ENCODE data around the gene MAN2B1. TPM values are rescaled to one million over a fixed set of nuclear protein-coding genes. Genes with fewer than 3 reads are reported as not detected.
A peak's percentile ranks its signal among the peaks of the same experiment; 100 is the strongest.

Gene MAN2B1
- total RNA-seq, 1 donor from 2014 or later, result 90.6 TPM

DNA sequence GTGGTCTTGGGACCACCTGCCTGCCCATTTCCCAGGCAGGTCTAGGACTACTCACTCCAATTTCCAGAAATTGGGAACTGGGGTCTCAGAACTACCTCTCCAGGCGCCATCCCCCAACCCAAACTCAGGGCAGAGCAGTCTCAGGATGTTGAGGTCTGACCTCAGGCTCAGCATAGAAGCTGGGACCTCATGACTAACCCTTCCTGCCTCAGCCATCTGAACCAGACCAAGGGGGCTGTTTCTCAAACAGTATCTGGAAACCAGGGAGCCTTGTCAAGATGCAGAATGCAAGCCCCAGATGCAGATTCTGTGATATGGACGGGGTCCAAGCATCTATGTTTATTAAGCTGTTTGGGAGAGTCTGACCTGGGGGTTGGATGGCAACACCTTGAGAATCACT, 28.6 kb upstream of the MAN2B1 start:
- no peaks in the 10 kb centered on the region for H3K9me3 Mint-ChIP-seq
- H3K27me3 Mint-ChIP-seq, result no peaks in the 10 kb centered on the region
- H3K36me3 Mint-ChIP-seq, result peaks cover 4% of the 10 kb centered on the region
- TF ChIP-seq, protein P1, sequence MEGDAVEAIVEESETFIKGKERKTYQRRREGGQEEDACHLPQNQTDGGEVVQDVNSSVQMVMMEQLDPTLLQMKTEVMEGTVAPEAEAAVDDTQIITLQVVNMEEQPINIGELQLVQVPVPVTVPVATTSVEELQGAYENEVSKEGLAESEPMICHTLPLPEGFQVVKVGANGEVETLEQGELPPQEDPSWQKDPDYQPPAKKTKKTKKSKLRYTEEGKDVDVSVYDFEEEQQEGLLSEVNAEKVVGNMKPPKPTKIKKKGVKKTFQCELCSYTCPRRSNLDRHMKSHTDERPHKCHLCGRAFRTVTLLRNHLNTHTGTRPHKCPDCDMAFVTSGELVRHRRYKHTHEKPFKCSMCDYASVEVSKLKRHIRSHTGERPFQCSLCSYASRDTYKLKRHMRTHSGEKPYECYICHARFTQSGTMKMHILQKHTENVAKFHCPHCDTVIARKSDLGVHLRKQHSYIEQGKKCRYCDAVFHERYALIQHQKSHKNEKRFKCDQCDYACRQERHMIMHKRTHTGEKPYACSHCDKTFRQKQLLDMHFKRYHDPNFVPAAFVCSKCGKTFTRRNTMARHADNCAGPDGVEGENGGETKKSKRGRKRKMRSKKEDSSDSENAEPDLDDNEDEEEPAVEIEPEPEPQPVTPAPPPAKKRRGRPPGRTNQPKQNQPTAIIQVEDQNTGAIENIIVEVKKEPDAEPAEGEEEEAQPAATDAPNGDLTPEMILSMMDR (conservative IDR thresholded peaks at IDR 0.05), result no peak
- no peak for DNase-seq (ENCODE audit: extremely low spot score, unreplicated experiment)
- peaks cover 7% of the 10 kb centered on the region for H3K4me1 Mint-ChIP-seq (ENCODE audit: unreplicated experiment)
- H3K27ac Mint-ChIP-seq, result no peak overlapping the region
- H3K4me3 Mint-ChIP-seq, result peak overlapping the region; percentile 82

DNA sequence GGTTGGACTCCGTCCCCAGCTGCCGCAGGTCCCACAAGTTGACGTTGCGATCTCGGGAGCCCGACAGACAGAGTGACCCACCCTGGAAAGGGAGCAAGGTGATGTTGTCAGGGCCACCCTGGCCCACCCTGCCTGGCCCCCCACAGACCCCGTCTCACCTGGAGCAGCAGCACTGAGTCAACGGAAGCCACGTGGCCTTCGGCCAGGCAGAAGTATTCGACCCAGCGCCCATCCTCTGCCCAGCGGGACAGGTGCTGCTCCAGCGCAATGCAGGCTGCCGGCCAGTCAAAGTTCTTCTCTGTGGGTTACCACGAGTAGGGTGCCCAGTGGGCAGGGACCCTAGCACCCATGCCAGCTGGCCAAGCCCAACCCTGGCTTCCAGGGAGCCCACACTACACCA, 28.1 kb upstream of the MAN2B1 start:
- Mint-ChIP-seq H3K36me3 (peaks cover 4% of the 10 kb centered on the region), H3K4me1 (ENCODE audit: unreplicated experiment) (peaks cover 7% of the 10 kb centered on the region), H3K4me3 (peak overlapping the region; percentile 82), H3K27ac (no peak overlapping the region), H3K9me3 (no peaks in the 10 kb centered on the region), H3K27me3 (no peaks in the 10 kb centered on the region)
- no peak for DNase-seq (ENCODE audit: extremely low spot score, unreplicated experiment)
- TF ChIP-seq, protein P1 (conservative IDR thresholded peaks at IDR 0.05), result no peak

DNA sequence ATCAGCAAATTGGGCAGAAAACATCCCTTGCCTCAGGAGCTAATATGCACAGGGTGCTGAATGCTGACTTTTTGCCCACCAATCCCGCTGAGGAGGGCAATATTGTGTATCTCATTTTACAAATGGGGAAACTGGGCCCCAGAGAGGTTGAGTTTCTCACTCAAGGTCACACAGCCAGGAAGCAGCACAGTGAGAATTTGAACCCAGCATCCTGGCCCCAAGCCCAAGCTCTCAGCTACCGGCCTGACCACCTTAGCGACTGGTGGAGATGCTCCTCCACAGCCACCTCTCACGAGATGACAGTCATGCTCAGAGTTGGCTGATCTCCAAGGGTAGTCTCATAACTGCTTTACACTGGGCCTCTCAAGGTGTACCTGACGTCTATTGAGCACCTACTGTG, 26.4 kb upstream of the MAN2B1 start:
- Mint-ChIP-seq H3K36me3 (no peaks in the 10 kb centered on the region), H3K4me1 (ENCODE audit: unreplicated experiment) (peaks cover 7% of the 10 kb centered on the region), H3K27me3 (no peaks in the 10 kb centered on the region), H3K27ac (no peak overlapping the region), H3K9me3 (no peaks in the 10 kb centered on the region), H3K4me3 (no peak overlapping the region)
- no peak for DNase-seq (ENCODE audit: extremely low spot score, unreplicated experiment)
- TF ChIP-seq, protein P1 (conservative IDR thresholded peaks at IDR 0.05), result no peak

DNA sequence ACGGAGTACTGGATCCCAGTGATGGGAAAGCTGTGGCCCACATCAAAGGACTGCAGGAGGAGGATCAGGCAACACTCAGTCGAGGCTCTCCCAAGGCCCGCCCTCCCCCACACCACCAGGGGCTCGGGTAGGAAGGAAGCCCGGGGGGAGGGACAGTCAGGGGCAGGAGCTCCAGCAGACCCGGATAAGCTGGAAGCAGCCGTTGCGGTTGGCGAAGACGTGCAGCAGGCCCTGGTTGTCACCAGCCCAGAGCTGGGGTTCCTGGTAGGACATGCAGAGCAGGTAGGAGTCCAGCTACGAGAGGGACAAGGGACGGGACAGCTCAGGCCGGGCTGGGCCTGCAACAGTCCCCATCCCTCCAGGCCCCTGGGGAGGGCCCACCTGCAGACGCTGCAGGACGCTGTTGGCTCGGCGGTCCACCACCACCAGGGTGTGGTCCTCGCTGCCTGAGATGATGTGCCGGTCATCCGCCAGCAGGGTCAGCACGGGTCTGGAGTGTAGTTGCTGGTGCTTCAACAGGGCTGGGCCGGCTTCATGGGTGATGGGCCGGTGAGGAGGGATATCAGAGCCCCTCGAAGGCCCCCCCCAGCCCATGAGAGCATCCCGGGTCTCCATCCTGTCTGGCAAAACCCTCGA, 23.2 kb upstream of the MAN2B1 start:
- no peak overlapping the region for H3K27ac Mint-ChIP-seq
- H3K36me3 Mint-ChIP-seq, result no peaks in the 10 kb centered on the region
- H3K4me1 Mint-ChIP-seq (ENCODE audit: unreplicated experiment), result no peaks in the 10 kb centered on the region
- TF ChIP-seq, protein P1 (conservative IDR thresholded peaks at IDR 0.05), result no peak
- H3K9me3 Mint-ChIP-seq, result no peaks in the 10 kb centered on the region
- H3K4me3 Mint-ChIP-seq, result no peak overlapping the region
- DNase-seq (ENCODE audit: extremely low spot score, unreplicated experiment), result no peak
- H3K27me3 Mint-ChIP-seq, result no peaks in the 10 kb centered on the region

DNA sequence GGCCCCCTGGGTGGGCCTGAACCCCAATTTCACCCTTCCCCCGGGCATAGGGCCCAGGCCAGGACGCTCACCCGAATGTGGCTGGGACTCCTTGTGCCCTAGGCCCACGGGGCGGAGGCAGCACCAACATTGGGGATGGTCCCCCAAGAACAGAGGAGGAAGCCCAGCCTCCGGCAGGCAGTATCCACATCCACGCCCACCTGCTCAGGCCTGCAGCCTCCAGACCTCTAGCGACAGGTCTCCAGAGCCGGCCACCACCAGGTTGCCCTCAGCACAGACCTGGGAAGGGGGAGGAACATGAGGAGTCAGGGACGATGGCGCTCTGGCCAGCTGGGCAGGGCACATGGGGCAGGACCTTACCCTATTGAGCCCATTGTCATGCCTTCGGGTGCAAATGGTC, 22.5 kb upstream of the MAN2B1 start:
- Mint-ChIP-seq H3K36me3 (no peaks in the 10 kb centered on the region), H3K4me3 (no peak overlapping the region), H3K4me1 (ENCODE audit: unreplicated experiment) (no peaks in the 10 kb centered on the region), H3K9me3 (no peaks in the 10 kb centered on the region), H3K27ac (no peak overlapping the region), H3K27me3 (no peaks in the 10 kb centered on the region)
- TF ChIP-seq, protein P1 (conservative IDR thresholded peaks at IDR 0.05), result no peak
- no peak for DNase-seq (ENCODE audit: extremely low spot score, unreplicated experiment)
